Measurements from ENCODE around the gene ATXN7L3. TPM values are rescaled to one million over a fixed set of nuclear protein-coding genes. Genes with fewer than 3 reads are reported as not detected.

ATXN7L3 gene
- total RNA-seq, 1 donor from 2014 or later: 62.8 TPM

- TF ChIP-seq CTCF (IDR thresholded peaks at IDR 0.05): no peak
- intact Hi-C loops (cut with DNase I): no loop called here
- Histone ChIP-seq H3K4me3 (no peak overlapping the region), H3K27me3 (no peaks in the 10 kb centered on the region), H3K36me3 (peaks cover 62 to 70% of the 10 kb centered on the region in 2 donors), H3K9me3 (no peaks in the 10 kb centered on the region), H3K27ac (no peak overlapping the region), H3K4me1 (peaks cover 5 to 19% of the 10 kb centered on the region in 2 donors)
- no peak for DNase-seq (ENCODE audit: low spot score in 2 of 2)
Measured at GRCh38 chr17:44192750-44193149, 6.9 kb downstream of the ATXN7L3 start.

GRCh38 chr17:44191941-44192496, 7.7 kb downstream of the ATXN7L3 start:
- peaks cover 5 to 14% of the 10 kb centered on the region in 2 donors for H3K4me1 ChIP-seq
- no peak overlapping the region for H3K4me3 ChIP-seq
- intact Hi-C loops (cut with DNase I): no loop called here
- H3K9me3 ChIP-seq: no peaks in the 10 kb centered on the region
- H3K36me3 ChIP-seq: peaks cover 58 to 66% of the 10 kb centered on the region in 2 donors
- H3K27me3 ChIP-seq: no peaks in the 10 kb centered on the region
- no peak for DNase-seq (ENCODE audit: low spot score in 2 of 2)
- TF ChIP-seq CTCF (IDR thresholded peaks at IDR 0.05): no peak
- no peak overlapping the region for H3K27ac ChIP-seq

- Histone ChIP-seq H3K4me1 (peaks cover 5 to 12% of the 10 kb centered on the region in 2 donors), H3K27me3 (no peaks in the 10 kb centered on the region), H3K4me3 (no peak overlapping the region), H3K9me3 (no peaks in the 10 kb centered on the region), H3K27ac (no peak overlapping the region), H3K36me3 (peaks cover 54 to 59% of the 10 kb centered on the region in 2 donors)
- intact Hi-C loops (cut with DNase I): no loop called here
- no peak for TF ChIP-seq CTCF (IDR thresholded peaks at IDR 0.05)
- DNase-seq (ENCODE audit: low spot score in 2 of 2): no peak
Measured at GRCh38 chr17:44191369-44191768, 8.3 kb downstream of the ATXN7L3 start.

- Histone ChIP-seq H3K9me3 (no peaks in the 10 kb centered on the region), H3K36me3 (peaks cover 48 to 50% of the 10 kb centered on the region in 2 donors), H3K4me1 (peaks cover 5 to 18% of the 10 kb centered on the region in 2 donors), H3K27ac (no peak overlapping the region), H3K4me3 (no peak overlapping the region), H3K27me3 (no peaks in the 10 kb centered on the region)
- no peak for TF ChIP-seq CTCF (IDR thresholded peaks at IDR 0.05)
- intact Hi-C loops (cut with DNase I): no loop called here
- no peak for DNase-seq (ENCODE audit: low spot score in 2 of 2)
Measured at GRCh38 chr17:44190481-44190880, 9.2 kb downstream of the ATXN7L3 start.

GRCh38 chr17:44188576-44189403, 10.9 kb downstream of the ATXN7L3 start:
- intact Hi-C loops (cut with DNase I): loop anchor here (5.0 kb wide), 2 partner anchors 66 to 116 kb away; partner anchors contain the start of genes G6PC3 and HDAC5
- no peak for DNase-seq (ENCODE audit: low spot score in 2 of 2)
- H3K9me3 ChIP-seq: no peaks in the 10 kb centered on the region
- no peak for TF ChIP-seq CTCF (IDR thresholded peaks at IDR 0.05)
- peak overlapping the region; percentile 96 to 97 for H3K27ac ChIP-seq
- peaks cover 31 to 33% of the 10 kb centered on the region in 2 donors for H3K36me3 ChIP-seq
- H3K4me3 ChIP-seq: peak overlapping the region in 1 of 2 donors; percentile 92
- peaks cover 5 to 24% of the 10 kb centered on the region in 2 donors for H3K4me1 ChIP-seq
- no peaks in the 10 kb centered on the region for H3K27me3 ChIP-seq

Measured in ascending aorta (tissue), 2 donors.